ENCODE data around the gene PGLYRP2. TPM values are rescaled to one million over a fixed set of nuclear protein-coding genes. Genes with fewer than 3 reads are reported as not detected.

The PGLYRP2 gene
- polyA plus RNA-seq, 1 of the 3 experiments (the other 2 are of a cell fraction), result not detected

DNA sequence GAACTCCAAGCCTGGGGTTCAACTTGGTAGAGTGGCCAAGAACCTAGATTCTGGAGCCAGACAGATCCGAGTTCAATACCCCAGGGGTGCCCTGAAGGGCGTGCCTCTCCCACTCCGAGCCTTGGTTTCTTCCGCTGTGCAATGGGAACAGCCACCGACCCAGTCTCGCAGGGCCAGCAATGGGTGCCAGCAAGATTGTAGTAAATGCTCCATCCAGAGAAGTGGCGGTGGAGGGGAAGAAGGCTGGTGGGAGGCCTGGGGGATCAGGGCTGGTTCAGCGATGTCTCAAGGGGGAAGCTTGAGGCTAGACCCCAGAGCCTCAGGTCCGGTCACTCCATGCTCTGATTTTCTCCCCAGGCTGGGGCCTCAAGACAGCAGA, 34.1 kb downstream of the PGLYRP2 start (continued):
- TF ChIP-seq NRF1 (IDR thresholded peaks at IDR 0.05; ENCODE audit: low read depth, low read length), result no peak
- TF ChIP-seq MEF2A (IDR thresholded peaks at IDR 0.05; ENCODE audit: borderline replicate concordance, low read depth), result no peak

DNA sequence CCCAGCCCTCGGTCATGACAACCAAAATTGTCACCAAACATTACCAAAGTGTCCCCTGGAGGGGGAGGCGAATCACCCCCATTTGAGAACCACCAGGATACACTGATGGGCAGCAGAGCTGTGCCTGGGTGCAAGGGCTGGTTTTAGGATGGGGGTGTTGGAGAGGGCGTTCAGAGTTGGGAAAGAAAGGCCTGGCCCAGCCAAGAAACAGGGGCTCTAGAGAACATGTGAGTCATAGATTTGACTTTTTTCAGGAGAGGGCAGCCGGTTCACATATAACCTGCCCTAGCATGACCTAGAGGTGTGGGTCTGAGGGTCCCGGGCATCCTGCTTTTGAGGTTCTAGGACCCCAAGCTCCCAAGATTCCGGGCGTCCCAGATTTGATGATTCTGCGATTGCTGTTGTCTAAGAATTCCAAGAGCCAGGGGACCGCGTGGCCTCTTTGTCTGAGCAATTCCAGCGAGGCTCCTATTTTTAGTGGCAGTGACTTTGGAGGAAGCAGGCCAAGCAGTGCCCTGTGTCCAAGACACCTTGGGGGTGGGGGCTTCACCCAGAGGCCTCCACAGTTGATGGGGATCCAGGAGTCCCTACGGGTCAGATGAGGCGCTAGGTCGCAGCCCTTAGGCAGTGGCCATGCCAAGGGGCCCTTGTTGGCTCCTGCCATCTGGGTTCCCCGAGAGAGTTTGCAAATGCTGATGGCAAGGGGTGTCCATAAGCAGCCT, 34.6 kb downstream of the PGLYRP2 start:
- Histone ChIP-seq H3K9me2 (no peaks in the 10 kb centered on the region), H3K27me3 (ENCODE audit: insufficient read depth) (no peaks in the 10 kb centered on the region), H2AFZ (ENCODE audit: low read depth) (no peak overlapping the region), H3K4me1 (ENCODE audit: control insufficient read depth in 1 of 2, insufficient read depth in 2 of 2, low read depth in 1 of 2, low read length in 1 of 2) (peaks cover 0 to 6% of the 10 kb centered on the region in 2 experiments; a peak in 1 of 4 replicates), H3K9ac (no peak overlapping the region), H3K4me3 (ENCODE audit: low read depth in 2 of 2, low read length in 1 of 2) (no peak overlapping the region), H3K9me3 (no peaks in the 10 kb centered on the region), H3K36me3 (replicated peaks in 1 of 2; ENCODE audit: control insufficient read depth in 1 of 2, insufficient read depth in 2 of 2, low read length in 1 of 2) (no peaks in the 10 kb centered on the region), H3K4me2 (no peak overlapping the region), H4K20me1 (ENCODE audit: insufficient read depth) (no peaks in the 10 kb centered on the region), H3K79me2 (ENCODE audit: insufficient read depth) (no peaks in the 10 kb centered on the region), H3K27ac (ENCODE audit: low read depth in 2 of 2, low read length in 1 of 2) (no peak overlapping the region), H3F3A (replicated peaks; ENCODE audit: insufficient read depth) (no peaks in the 10 kb centered on the region)
- CTCF ChIA-PET, result no interaction called here
- WGBS (ENCODE audit: low lambda C conversion rate), result 67% methylated on average over 5 of the region's 15 CpGs
- POLR2A ChIA-PET, result no interaction called here
- DNase-seq, result no peak
- TF ChIP-seq MXI1 (IDR thresholded peaks at IDR 0.05; ENCODE audit: low read depth, low read length) (no peak), CHD2 (IDR thresholded peaks at IDR 0.05; ENCODE audit: low read length, partially characterized antibody) (no peak), SIN3A (IDR thresholded peaks at IDR 0.05; ENCODE audit: borderline replicate concordance, low read depth, low read length) (no peak)
- TF ChIP-seq, protein P1, sequence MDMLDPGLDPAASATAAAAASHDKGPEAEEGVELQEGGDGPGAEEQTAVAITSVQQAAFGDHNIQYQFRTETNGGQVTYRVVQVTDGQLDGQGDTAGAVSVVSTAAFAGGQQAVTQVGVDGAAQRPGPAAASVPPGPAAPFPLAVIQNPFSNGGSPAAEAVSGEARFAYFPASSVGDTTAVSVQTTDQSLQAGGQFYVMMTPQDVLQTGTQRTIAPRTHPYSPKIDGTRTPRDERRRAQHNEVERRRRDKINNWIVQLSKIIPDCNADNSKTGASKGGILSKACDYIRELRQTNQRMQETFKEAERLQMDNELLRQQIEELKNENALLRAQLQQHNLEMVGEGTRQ (IDR thresholded peaks at IDR 0.05; ENCODE audit: borderline replicate concordance, low read depth, low read length), result no peak

DNA sequence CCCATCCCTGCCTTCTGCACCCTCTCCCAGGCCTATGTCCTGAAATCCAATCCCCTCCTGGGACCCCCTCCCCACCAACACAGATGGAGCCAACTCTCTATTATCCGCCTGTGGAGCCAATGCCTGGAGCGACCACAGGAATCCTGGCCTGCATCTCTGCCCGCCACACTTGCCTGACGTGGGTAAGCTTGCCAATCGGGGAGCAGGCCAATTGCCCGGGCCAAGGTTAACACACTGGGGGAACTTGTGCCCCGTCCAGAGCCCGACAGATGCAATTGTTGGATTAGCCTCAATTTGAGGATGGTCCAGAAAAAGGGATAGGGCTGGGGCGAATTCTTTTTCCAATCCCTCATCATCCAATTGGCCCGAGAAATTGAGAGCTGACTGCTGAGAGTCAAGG, 35.5 kb downstream of the PGLYRP2 start:
- TF ChIP-seq FOXM1 (IDR thresholded peaks at IDR 0.05; ENCODE audit: low read depth) (no peak), NRF1 (IDR thresholded peaks at IDR 0.05; ENCODE audit: low read depth, low read length) (no peak), RAD21 (IDR thresholded peaks at IDR 0.05; ENCODE audit: low read length) (no peak), POLR2AphosphoS5 (IDR thresholded peaks at IDR 0.05; ENCODE audit: low read depth, low read length) (no peak), RXRA (IDR thresholded peaks at IDR 0.05; ENCODE audit: borderline replicate concordance, low read depth) (no peak), ELF1 (IDR thresholded peaks at IDR 0.05) (no peak), FOSL2 (IDR thresholded peaks at IDR 0.05; ENCODE audit: borderline replicate concordance, low read depth) (no peak)
- TF ChIP-seq, protein P2, sequence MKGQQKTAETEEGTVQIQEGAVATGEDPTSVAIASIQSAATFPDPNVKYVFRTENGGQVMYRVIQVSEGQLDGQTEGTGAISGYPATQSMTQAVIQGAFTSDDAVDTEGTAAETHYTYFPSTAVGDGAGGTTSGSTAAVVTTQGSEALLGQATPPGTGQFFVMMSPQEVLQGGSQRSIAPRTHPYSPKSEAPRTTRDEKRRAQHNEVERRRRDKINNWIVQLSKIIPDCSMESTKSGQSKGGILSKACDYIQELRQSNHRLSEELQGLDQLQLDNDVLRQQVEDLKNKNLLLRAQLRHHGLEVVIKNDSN (IDR thresholded peaks at IDR 0.05; ENCODE audit: borderline replicate concordance, low read depth), result no peak
- TF ChIP-seq, protein P3, sequence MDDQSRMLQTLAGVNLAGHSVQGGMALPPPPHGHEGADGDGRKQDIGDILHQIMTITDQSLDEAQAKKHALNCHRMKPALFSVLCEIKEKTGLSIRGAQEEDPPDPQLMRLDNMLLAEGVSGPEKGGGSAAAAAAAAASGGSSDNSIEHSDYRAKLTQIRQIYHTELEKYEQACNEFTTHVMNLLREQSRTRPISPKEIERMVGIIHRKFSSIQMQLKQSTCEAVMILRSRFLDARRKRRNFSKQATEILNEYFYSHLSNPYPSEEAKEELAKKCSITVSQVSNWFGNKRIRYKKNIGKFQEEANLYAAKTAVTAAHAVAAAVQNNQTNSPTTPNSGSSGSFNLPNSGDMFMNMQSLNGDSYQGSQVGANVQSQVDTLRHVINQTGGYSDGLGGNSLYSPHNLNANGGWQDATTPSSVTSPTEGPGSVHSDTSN (IDR thresholded peaks at IDR 0.05), result no peak
- TF ChIP-seq, protein P4, sequence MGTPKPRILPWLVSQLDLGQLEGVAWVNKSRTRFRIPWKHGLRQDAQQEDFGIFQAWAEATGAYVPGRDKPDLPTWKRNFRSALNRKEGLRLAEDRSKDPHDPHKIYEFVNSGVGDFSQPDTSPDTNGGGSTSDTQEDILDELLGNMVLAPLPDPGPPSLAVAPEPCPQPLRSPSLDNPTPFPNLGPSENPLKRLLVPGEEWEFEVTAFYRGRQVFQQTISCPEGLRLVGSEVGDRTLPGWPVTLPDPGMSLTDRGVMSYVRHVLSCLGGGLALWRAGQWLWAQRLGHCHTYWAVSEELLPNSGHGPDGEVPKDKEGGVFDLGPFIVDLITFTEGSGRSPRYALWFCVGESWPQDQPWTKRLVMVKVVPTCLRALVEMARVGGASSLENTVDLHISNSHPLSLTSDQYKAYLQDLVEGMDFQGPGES (IDR thresholded peaks at IDR 0.05; ENCODE audit: low read depth, low read length), result no peak
- TF ChIP-seq, protein P1 (IDR thresholded peaks at IDR 0.05; ENCODE audit: borderline replicate concordance, low read depth, low read length), result no peak
- no peaks in the 10 kb centered on the region for H3F3A ChIP-seq (replicated peaks; ENCODE audit: insufficient read depth)
- no peaks in the 10 kb centered on the region for H3K79me2 ChIP-seq (ENCODE audit: insufficient read depth)
- no peak for DNase-seq
- 80% methylated on average over 10 of the region's 10 CpGs for WGBS (ENCODE audit: low lambda C conversion rate)
- H4K20me1 ChIP-seq (ENCODE audit: insufficient read depth), result no peaks in the 10 kb centered on the region
- no peaks in the 10 kb centered on the region for H3K36me3 ChIP-seq (replicated peaks in 1 of 2; ENCODE audit: control insufficient read depth in 1 of 2, insufficient read depth in 2 of 2, low read length in 1 of 2)
- ChIA-PET CTCF (no interaction called here), POLR2A (no interaction called here)
- H3K27me3 ChIP-seq (ENCODE audit: insufficient read depth), result no peaks in the 10 kb centered on the region
- no peaks in the 10 kb centered on the region for H3K9me3 ChIP-seq
- H3K4me3 ChIP-seq (ENCODE audit: low read depth in 2 of 2, low read length in 1 of 2), result no peak overlapping the region
- H3K27ac ChIP-seq (ENCODE audit: low read depth in 2 of 2, low read length in 1 of 2), result no peak overlapping the region
- H3K9me2 ChIP-seq, result no peaks in the 10 kb centered on the region
- H3K9ac ChIP-seq, result no peak overlapping the region
- no peak overlapping the region for H3K4me2 ChIP-seq
- H2AFZ ChIP-seq (ENCODE audit: low read depth), result no peak overlapping the region
- peaks cover 0 to 4% of the 10 kb centered on the region in 2 experiments; a peak in 1 of 4 replicates for H3K4me1 ChIP-seq (ENCODE audit: control insufficient read depth in 1 of 2, insufficient read depth in 2 of 2, low read depth in 1 of 2, low read length in 1 of 2)

All from SK-N-SH (cell line).